ENCODE data around the gene WNT6.

The WNT6 gene

DNA sequence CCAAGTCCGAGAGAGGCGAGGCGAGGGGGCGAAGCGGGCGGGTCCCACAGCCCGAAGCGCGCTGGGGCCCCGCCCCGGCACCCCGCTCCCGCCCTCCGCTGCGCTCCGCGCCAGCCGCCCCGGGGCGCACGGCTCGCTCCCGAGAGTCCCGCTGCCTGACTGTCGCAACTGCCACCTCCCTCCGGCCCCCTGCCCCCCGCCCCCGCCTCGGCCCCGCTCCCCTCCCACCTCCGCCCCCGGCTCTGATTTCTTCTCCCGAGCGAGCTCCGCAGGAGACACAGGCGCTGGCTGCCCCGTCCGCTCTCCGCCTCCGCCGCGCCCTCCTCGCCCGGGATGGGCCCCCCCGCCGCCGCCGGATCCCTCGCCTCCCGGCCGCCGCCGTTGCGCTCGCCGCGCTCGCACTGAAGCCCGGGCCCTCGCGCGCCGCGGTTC is at the start of gene WNT6:
Gene WNT6 (plus strand): TSS at position 250 of the 432 bp plus-strand sequence. CDS start 233 bp downstream, outside the sequence.
- in situ Hi-C loops (cut with MboI; ENCODE audit: low sequenced_read_pairs) = no loop called here

DNA sequence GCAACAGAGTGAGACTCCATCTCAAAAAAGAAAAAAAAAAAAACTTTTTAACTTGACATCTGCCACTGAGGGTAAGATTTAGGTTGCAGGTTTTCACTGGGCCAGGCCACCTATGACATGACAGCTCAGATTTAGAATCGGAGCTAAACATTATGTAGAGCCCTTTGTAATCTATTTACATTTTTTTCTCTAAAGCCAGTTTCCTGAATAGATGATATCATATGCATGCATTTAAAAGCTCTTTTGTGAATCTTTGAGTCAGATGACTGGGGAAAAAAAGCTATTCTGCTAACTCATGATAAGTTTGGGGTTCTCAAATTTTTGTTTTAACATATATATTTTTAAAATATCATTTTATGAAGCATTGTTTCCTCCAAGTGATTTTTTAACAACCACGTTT is 49.3 kb upstream of the WNT6 start:
- in situ Hi-C loops (cut with MboI; ENCODE audit: low sequenced_read_pairs) = no loop called here

- in situ Hi-C loops (cut with MboI; ENCODE audit: low sequenced_read_pairs) = no loop called here
Observed at GRCh38 chr2:218811382-218811781, 48.2 kb upstream of the WNT6 start.

- in situ Hi-C loops (cut with MboI; ENCODE audit: low sequenced_read_pairs) = no loop called here
Observed at GRCh38 chr2:218812096-218812815, 47.3 kb upstream of the WNT6 start.

GRCh38 chr2:218812861-218813260 is 46.7 kb upstream of the WNT6 start:
- in situ Hi-C loops (cut with MboI; ENCODE audit: low sequenced_read_pairs) = no loop called here

DNA sequence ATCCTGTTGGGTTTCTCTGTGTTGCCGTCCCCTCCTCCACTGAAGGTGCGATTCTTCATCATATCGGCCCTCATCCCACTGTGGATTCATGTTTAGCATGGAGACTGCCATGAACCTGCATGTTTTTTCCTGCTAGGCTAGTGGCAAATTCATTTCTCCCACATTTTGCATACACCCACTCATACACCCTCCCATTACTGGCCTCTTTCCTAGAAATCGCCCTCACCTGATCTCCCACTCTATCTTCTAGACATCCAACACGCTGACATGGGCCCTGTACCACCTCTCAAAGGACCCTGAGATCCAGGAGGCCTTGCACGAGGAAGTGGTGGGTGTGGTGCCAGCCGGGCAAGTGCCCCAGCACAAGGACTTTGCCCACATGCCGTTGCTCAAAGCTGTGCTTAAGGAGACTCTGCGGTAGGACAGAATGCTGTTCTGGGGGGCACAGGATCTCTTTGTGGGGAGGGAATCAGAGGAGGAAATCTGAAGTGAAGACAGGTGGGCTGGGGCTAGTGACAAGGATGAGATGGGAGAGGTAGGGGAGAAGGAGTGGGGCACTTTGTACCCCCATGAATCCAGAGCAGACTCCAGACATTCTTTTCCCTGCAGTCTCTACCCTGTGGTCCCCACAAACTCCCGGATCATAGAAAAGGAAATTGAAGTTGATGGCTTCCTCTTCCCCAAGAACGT is 45.7 kb upstream of the WNT6 start:
- in situ Hi-C loops (cut with MboI; ENCODE audit: low sequenced_read_pairs) = no loop called here

- in situ Hi-C loops (cut with MboI; ENCODE audit: low sequenced_read_pairs) = no loop called here
Observed at GRCh38 chr2:218814540-218815243, 44.9 kb upstream of the WNT6 start.

GRCh38 chr2:218815244-218815637 is 44.4 kb upstream of the WNT6 start:
- in situ Hi-C loops (cut with MboI; ENCODE audit: low sequenced_read_pairs) = no loop called here

DNA sequence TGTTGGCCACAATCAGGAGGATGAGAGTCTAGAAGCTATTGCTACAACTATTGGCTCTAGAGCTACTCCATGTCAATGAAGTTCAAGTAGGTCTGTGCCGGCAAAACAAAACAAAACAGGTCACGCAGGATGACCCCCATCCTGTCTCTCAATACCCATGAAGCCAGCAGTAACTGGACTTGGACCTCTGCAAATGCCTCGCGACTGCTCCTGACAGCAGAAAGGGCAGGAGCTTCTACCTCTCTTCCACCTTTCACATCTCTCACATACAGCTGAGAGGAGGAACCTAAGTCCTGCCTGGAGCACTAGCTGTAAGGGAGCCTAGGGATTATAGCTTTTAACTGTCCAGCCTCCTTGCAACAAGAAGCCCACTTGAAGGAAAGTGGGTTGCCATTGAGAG is 44.0 kb upstream of the WNT6 start:
- in situ Hi-C loops (cut with MboI; ENCODE audit: low sequenced_read_pairs) = no loop called here

DNA sequence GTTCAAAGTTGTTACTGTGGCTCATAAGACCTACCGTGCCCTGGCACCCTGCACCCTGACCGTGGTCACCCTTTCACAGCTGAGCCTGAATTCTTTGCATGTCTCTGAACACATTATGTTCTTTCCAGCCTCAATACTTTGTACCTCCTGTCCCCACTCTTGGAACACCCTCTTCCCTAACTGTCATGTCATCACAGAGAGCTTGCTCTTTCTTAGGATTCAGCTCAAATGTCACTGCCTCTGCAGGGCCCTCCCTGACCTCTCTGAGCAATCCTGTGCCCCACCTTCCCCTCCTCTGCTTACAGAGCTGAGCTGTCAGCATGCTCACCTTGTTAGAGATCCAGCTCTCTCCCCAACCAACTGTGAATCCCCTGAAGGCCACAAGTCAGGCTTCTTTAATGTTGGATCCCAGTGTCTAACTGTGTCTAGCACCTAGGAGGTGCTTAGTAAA is 43.0 kb upstream of the WNT6 start:
- in situ Hi-C loops (cut with MboI; ENCODE audit: low sequenced_read_pairs) = no loop called here

DNA sequence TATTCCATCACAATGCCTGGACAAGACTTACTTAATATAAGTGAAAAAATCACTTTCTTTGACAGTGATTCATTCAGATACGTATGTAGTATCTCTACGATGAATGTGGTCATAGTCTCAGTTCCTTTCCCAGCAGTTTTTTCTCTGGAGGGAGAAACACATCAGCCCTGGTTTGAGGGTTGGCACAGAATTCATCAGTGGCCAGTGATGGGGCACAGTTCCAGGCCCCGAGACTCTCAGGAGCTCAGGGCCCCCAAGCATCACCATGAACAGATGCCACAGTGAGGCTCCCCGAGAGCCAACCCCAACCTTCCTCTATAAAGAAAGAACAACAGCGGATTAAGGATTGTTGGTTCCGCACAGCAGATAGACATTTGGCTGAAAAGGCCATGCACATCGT is 40.5 kb upstream of the WNT6 start:
- in situ Hi-C loops (cut with MboI; ENCODE audit: low sequenced_read_pairs) = no loop called here

DNA sequence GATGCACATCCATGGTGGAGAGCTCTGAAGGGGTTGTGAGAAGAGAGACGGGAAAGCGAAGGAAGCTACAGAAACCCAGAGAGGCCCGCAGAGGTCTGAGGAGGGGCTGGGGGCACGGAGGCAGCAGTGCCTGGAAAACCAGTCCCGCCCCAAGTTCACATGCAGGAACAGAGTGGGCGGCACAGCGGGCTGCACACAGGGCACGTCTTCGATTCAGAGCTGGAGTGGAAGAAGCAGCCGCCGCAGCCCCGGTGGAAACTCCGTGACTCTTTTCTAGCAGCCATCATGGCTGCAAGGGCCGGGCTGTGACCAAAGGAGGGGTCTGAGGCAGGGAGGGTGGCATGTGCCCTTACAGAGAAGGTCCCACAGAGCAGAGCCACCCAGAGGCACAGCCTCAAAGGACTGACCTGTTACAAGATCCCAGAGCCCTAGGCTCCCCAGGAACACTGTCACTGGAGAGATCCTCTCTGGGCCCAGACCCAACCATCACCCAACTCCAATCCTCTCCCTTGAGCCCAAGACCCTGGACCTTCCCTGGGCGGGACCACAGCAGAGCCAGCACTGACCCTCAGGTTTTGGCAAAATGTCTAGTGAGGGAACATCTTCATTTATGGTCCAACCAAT is 38.7 kb upstream of the WNT6 start:
- in situ Hi-C loops (cut with MboI; ENCODE audit: low sequenced_read_pairs) = no loop called here

DNA sequence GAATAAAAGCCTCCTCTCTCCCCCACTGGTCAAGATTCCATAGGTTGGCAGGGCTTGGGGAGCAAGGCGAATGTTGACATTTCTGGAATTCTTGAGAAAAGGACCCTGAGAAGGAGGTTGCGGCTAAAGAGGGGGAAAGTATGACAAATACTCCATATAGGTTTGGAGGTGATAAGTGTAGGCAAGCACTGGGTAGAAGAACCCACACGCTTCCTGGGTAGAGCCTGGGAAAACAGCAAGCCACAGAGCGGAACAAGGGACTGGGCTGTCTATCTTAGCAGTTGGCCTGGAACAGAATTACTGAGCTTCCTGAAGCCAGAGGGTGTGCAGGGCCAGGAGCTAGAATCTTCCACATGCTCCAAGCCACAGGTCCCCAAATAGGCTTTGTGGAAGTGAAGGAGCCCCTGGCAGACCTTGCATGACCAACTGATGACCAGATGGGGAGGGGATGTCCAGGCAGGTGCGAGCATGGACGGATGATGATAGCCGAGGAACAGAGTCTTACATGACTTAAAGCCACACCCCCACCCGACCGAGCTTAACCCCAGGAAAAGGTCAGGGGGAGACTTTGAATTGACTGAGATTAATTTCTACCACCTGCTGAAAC is 37.9 kb upstream of the WNT6 start:
- in situ Hi-C loops (cut with MboI; ENCODE audit: low sequenced_read_pairs) = no loop called here

- in situ Hi-C loops (cut with MboI; ENCODE audit: low sequenced_read_pairs) = no loop called here
Observed at GRCh38 chr2:218822622-218823021, 37.0 kb upstream of the WNT6 start.

GRCh38 chr2:218823196-218823855 is 36.3 kb upstream of the WNT6 start:
- in situ Hi-C loops (cut with MboI; ENCODE audit: low sequenced_read_pairs) = no loop called here

DNA sequence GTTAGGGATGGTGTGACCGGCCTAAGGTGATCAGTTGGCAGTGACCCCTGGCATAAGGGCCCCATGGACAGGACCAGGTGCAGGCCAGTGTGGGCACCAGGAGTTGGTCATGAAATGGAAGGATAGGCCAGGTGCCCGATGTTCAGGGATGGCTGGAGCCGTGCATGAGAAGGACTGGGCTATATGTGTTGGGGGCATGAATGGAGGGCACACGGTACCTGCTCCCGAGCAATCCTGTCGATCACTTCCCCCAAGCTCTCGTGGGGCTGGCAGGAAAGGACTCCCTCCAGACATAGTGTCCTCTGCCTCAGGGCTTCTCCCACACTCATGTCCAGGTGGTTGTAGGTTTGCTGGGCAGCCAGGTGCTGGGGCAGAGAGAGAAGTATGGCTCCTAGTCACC is 35.6 kb upstream of the WNT6 start:
- in situ Hi-C loops (cut with MboI; ENCODE audit: low sequenced_read_pairs) = no loop called here

DNA sequence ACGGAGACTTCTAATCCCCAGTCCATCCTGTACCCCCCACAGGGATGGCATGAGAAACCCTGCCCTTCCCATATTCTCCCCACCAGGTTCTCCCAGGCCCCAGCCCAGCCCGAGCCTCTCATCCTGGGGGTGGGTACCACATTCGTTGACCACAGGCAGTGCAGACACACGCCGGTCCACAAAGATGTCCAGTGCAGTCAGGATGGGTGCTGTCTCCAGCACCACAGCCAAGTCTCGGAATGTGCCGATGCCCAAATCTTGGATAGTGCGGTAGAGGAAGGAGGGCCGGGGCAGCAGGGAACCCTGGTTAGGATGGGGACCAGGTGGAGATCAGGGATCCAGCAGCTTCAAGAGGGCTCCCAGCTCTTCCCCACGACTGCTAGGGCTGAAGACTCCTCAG is 32.8 kb upstream of the WNT6 start:
- in situ Hi-C loops (cut with MboI; ENCODE audit: low sequenced_read_pairs) = loop anchor here (25.0 kb wide), 2 partner anchors 414 to 539 kb away; partner anchors contain the start of genes TMBIM1 and VIL1

- in situ Hi-C loops (cut with MboI; ENCODE audit: low sequenced_read_pairs) = loop anchor here (25.0 kb wide), 2 partner anchors 416 to 541 kb away; partner anchors contain the start of genes TMBIM1 and VIL1
Observed at GRCh38 chr2:218827701-218828476, 31.7 kb upstream of the WNT6 start.

DNA sequence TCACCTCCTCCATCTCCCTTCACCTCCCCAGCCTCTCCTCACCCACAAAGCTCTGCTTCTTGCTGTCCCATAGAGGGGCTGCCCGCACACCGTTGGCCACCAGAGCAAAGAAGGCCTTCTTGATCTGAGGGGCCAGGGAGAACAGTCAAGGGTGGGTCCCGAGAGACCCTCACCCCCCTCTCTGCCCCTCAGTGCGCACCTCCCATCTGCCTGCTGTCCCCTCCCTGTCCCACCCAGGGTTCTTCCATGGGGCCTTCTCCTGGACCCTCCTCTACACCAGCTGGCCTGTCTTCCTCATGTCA is 31.2 kb upstream of the WNT6 start:
- in situ Hi-C loops (cut with MboI; ENCODE audit: low sequenced_read_pairs) = loop anchor here (25.0 kb wide), 2 partner anchors 416 to 541 kb away; partner anchors contain the start of genes TMBIM1 and VIL1
